ENCODE data around the gene GLRA1.

DNA sequence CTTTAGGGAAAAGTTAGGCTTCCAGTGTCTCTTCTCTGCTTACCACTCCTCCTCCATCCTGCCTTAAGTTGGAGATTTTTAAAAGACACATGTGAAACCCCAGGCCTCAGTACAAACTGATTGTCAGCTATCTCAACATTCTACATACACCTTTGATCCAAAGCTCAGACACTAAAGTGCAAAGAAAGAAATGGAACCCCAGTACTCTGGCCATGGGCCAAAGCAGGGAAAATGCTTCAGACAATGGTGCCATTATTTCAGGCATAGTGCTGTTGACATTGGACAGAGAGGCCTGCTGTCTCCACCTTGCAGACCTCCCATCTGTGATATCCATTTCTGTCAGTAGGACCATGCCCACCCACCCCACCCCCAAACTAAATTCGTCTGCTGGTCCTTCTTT, 103.7 kb downstream of the GLRA1 start:
- TF ChIP-seq, protein P1, sequence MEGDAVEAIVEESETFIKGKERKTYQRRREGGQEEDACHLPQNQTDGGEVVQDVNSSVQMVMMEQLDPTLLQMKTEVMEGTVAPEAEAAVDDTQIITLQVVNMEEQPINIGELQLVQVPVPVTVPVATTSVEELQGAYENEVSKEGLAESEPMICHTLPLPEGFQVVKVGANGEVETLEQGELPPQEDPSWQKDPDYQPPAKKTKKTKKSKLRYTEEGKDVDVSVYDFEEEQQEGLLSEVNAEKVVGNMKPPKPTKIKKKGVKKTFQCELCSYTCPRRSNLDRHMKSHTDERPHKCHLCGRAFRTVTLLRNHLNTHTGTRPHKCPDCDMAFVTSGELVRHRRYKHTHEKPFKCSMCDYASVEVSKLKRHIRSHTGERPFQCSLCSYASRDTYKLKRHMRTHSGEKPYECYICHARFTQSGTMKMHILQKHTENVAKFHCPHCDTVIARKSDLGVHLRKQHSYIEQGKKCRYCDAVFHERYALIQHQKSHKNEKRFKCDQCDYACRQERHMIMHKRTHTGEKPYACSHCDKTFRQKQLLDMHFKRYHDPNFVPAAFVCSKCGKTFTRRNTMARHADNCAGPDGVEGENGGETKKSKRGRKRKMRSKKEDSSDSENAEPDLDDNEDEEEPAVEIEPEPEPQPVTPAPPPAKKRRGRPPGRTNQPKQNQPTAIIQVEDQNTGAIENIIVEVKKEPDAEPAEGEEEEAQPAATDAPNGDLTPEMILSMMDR (IDR thresholded peaks at IDR 0.05): no peak
- TF ChIP-seq, protein P2, sequence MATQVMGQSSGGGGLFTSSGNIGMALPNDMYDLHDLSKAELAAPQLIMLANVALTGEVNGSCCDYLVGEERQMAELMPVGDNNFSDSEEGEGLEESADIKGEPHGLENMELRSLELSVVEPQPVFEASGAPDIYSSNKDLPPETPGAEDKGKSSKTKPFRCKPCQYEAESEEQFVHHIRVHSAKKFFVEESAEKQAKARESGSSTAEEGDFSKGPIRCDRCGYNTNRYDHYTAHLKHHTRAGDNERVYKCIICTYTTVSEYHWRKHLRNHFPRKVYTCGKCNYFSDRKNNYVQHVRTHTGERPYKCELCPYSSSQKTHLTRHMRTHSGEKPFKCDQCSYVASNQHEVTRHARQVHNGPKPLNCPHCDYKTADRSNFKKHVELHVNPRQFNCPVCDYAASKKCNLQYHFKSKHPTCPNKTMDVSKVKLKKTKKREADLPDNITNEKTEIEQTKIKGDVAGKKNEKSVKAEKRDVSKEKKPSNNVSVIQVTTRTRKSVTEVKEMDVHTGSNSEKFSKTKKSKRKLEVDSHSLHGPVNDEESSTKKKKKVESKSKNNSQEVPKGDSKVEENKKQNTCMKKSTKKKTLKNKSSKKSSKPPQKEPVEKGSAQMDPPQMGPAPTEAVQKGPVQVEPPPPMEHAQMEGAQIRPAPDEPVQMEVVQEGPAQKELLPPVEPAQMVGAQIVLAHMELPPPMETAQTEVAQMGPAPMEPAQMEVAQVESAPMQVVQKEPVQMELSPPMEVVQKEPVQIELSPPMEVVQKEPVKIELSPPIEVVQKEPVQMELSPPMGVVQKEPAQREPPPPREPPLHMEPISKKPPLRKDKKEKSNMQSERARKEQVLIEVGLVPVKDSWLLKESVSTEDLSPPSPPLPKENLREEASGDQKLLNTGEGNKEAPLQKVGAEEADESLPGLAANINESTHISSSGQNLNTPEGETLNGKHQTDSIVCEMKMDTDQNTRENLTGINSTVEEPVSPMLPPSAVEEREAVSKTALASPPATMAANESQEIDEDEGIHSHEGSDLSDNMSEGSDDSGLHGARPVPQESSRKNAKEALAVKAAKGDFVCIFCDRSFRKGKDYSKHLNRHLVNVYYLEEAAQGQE (IDR thresholded peaks at IDR 0.05; ENCODE audit: insufficient read depth in 1 of 2, low read depth in 2 of 2, low read length in 1 of 2): no peak
